Endothelial cell of umbilical vein (primary cell): ENCODE measurements around the gene DYNC1H1. TPM values are rescaled to one million over a fixed set of nuclear protein-coding genes. Genes with fewer than 3 reads are reported as not detected.
"Not testable (repeated sequence)": the region's sequence is repeated elsewhere in the genome, so short reads cannot be mapped to it uniquely, and the experiment has no call there.

Experiments
- BruUV-seq: library from RNA; stranded (reverse); fragments of 400-500 nt; replicated peaks from 2 replicates; lab custom pipeline; 2021; lab: Mats Ljungman, UMichigan
- CTCF ChIA-PET: fragments of 300-600, 350-600 bp; sonication (Branson Sonifier 250); formaldehyde crosslinking; loops from one replicate; lab custom pipeline; 2021; ENCODE audit warnings: antibody characterized with exemption, inconsistent platforms; lab: Charles Lee
- POLR2A ChIA-PET: fragments of 300-600, 350-600 bp; sonication (Branson Sonifier 250); formaldehyde crosslinking; loops from one replicate; lab custom pipeline; 2021; ENCODE audit warnings: antibody characterized with exemption, inconsistent platforms; lab: Charles Lee
- DNase-seq: peaks from one replicate; pipeline ENCODE4 v3.0.0-alpha.2; 2011; ENCODE audit warnings: low read depth, low spot score
- FAIRE-seq: peaks from 2 replicates; lab custom pipeline; 2011; peaks lifted over from hg19 to GRCh38; lab: Jason Lieb, UNC
- H2AFZ ChIP-seq: 2 replicates; pipeline ENCODE4 v1.6.0; 2012; ENCODE audit warnings: low read depth, low read length, control low read depth, inconsistent platforms
- H3K27ac ChIP-seq: 2 replicates; pipeline ENCODE4 v1.5.1; 2011; ENCODE audit warnings: low read depth, mild to moderate bottlenecking, control low read depth, low read length, moderate library complexity; ENCODE audit not compliant: insufficient read depth
- H3K27me3 ChIP-seq, 2 experiments: 2 replicates each; pipeline versions ENCODE4 v1.6.0 to v1.6.1; 2011; ENCODE audit warnings: low read length in 2 of 2, mixed read lengths in 1 of 2; ENCODE audit not compliant: control insufficient read depth in 2 of 2, insufficient read depth in 2 of 2
- H3K36me3 ChIP-seq, 2 experiments: 2 replicates in 1 of 2; 3 replicates in 1 of 2; pipeline ENCODE4 v1.5.1; 2011; ENCODE audit warnings: low read length in 2 of 2, mild to moderate bottlenecking in 1 of 2, moderate library complexity in 1 of 2; ENCODE audit not compliant: control insufficient read depth in 2 of 2, insufficient read depth in 2 of 2; ENCODE audit errors: extremely low read depth in 1 of 2
- H3K4me1 ChIP-seq: 3 replicates; pipeline ENCODE4 v1.5.1; 2011; ENCODE audit warnings: mild to moderate bottlenecking, low read length; ENCODE audit not compliant: control insufficient read depth, insufficient read depth; ENCODE audit errors: extremely low read depth
- H3K4me2 ChIP-seq: 2 replicates; pipeline ENCODE4 v1.6.1; 2011; ENCODE audit warnings: low read length, control low read depth, mixed read lengths; ENCODE audit not compliant: insufficient read depth
- H3K4me3 ChIP-seq, 3 experiments: fragments of 200-600 bp in 1 of 3; sonication (generic), shearing (Covaris generic) in 1 of 3; replicated peaks in 1 of 3; 2 replicates each; pipeline ENCODE4 v1.5.1; 2011 to 2016; ENCODE audit warnings: control low read depth in 3 of 3, low read length in 3 of 3, mild to moderate bottlenecking in 2 of 3, inconsistent platforms in 1 of 3, low read depth in 1 of 3, moderate library complexity in 1 of 3; ENCODE audit not compliant: insufficient read depth in 1 of 3
- H3K79me2 ChIP-seq: 2 replicates; pipeline ENCODE4 v1.6.0; 2012; ENCODE audit warnings: low read length, inconsistent platforms; ENCODE audit not compliant: control insufficient read depth, insufficient read depth
- H3K9ac ChIP-seq: replicated peaks from 2 replicates; pipeline ENCODE3; 2011; ENCODE audit warnings: low read length, control low read depth; ENCODE audit not compliant: insufficient read depth; ENCODE audit errors: extremely low read depth
- H3K9me1 ChIP-seq: replicated peaks from 3 replicates; pipeline ENCODE4 v1.6.0; 2011; ENCODE audit warnings: mild to moderate bottlenecking, low read length; ENCODE audit not compliant: control insufficient read depth, insufficient read depth; ENCODE audit errors: extremely low read depth
- H3K9me3 ChIP-seq: replicated peaks from 2 replicates; pipeline ENCODE4 v1.5.1; 2012; ENCODE audit warnings: low read length, inconsistent platforms; ENCODE audit not compliant: control insufficient read depth, insufficient read depth
- H4K20me1 ChIP-seq: replicated peaks from 2 replicates; pipeline ENCODE3; 2011; ENCODE audit warnings: mild to moderate bottlenecking, low read length; ENCODE audit not compliant: control insufficient read depth, insufficient read depth; ENCODE audit errors: extremely low read depth
- EZH2 ChIP-seq: IDR thresholded peaks from 2 replicates; pipeline ENCODE4 v1.6.1; 2012; ENCODE audit warnings: borderline replicate concordance, low read depth, mild to moderate bottlenecking, moderate library complexity, low read length, inconsistent platforms; ENCODE audit not compliant: severe bottlenecking
- FOS ChIP-seq: IDR thresholded peaks from 2 replicates; pipeline ENCODE4 v1.6.1; 2011; ENCODE audit warnings: mild to moderate bottlenecking, low read length, moderate library complexity, borderline replicate concordance; ENCODE audit not compliant: insufficient read depth
- GATA2 ChIP-seq: IDR thresholded peaks from 2 replicates; pipeline ENCODE4 v1.7.0; 2011; ENCODE audit warnings: low read depth, mild to moderate bottlenecking, moderate library complexity, mixed read lengths, low read length; ENCODE audit not compliant: insufficient read length, insufficient read depth
- JUN ChIP-seq: IDR thresholded peaks from 2 replicates; pipeline ENCODE4 v1.6.1; 2011; ENCODE audit warnings: borderline replicate concordance, low read depth; ENCODE audit not compliant: insufficient read length, insufficient read depth
- MYC ChIP-seq: IDR thresholded peaks from one replicate; pipeline ENCODE4 v1.6.1; 2011; ENCODE audit warnings: mild to moderate bottlenecking, low read depth, low read length
- POLR2A ChIP-seq: IDR thresholded peaks from 2 replicates; pipeline ENCODE4 v1.6.1; 2012; ENCODE audit warnings: low read depth, mild to moderate bottlenecking, control low read depth, low read length
- POLR2AphosphoS5 ChIP-seq: IDR thresholded peaks from 2 replicates; pipeline ENCODE4 v1.6.1; 2012; ENCODE audit warnings: low read depth, mild to moderate bottlenecking, control low read depth, low read length, moderate library complexity; ENCODE audit not compliant: insufficient read depth
- dilution Hi-C: fragments of 300-500 bp; cut with MboI; formaldehyde crosslinking; loops from one replicate; pipeline ENCODE4 v1.15.0; 2019; ENCODE audit warnings: low sequenced_read_pairs; ENCODE audit not compliant: extremely low pct_ligation_motif_present
- intact Hi-C: fragments of 100-400 bp; cut with micrococcal nuclease; formaldehyde crosslinking; loops from one replicate; pipeline ENCODE4 v1.10.0; 2022
- polyA plus RNA-seq, 4 experiments: library from polyadenylated mRNA; depleted of rRNA in 3 of 4; stranded (reverse) in 3 of 4; unstranded in 1 of 4; fragments of >200 nt; gene quantifications; 2 replicates each; pipeline versions ENCODE4 v1.2.1 to v1.2.3, GENCODE V29; 2011 to 2012; ENCODE audit warnings: missing spikeins in 1 of 4
- total RNA-seq: library from RNA; stranded (reverse); gene quantifications from 2 replicates; pipeline ENCODE4 v1.2.3, GENCODE V29; 2021
- TF ChIP-seq, protein P1 (sequence below): IDR thresholded peaks from 2 replicates; pipeline ENCODE4 v1.6.1; 2011; ENCODE audit not compliant: insufficient read depth, insufficient read length
- TF ChIP-seq, protein P2 (sequence below), 2 donors: IDR thresholded peaks; 1 replicate in 1 of 2; 2 replicates in 1 of 2; pipeline ENCODE4 v1.5.1; 2011; ENCODE audit warnings: low read length in 2 of 2, mild to moderate bottlenecking in 2 of 2, moderate library complexity in 2 of 2, control low read depth in 1 of 2, inconsistent platforms in 1 of 2, low read depth in 1 of 2; ENCODE audit not compliant: insufficient read depth in 1 of 2; ENCODE audit errors: extremely low read depth in 1 of 2

The DYNC1H1 gene
- total and polyA plus RNA-seq, 2 donors (not counting 3 experiments of a cell fraction or from before 2014, with no cell fraction given) = 254 to 648 TPM

DNA sequence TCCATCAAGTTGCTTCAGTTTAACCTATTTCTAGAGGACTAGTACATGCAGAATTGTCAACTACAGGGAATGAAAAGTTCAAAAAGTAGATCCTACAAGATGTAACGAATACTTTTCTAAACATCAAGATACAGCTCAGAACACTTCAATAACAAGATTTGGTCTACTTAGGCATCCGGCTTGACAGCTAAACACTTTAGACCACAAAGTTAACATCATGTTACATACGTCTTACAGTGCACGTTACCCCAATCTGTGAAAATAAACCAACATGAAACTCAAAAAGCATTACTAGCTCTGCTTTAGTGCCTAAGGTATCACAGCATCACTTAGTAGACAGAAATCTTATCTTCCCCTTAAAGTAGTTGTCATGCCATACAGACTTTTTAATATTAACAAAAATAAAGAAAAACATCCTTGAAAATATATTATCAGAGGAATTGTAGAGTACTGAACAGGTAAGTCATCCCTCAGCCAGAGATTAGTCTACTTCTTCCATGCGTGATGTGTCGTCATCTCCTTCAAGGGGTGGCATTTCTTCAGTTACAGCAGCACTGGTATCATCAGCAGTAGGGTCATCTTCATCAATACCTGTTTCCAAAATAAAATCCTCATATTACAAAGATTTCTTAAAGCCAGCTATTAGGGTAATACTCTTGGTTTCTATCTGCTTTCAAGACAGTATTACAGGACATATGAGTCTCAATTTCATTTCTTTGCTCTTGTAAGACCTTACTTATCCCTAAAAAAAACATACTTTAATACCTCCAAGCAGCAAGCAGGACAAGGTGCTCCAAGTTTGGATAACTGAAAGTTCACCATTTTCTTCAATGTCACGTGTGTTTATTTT lies 117.1 kb downstream of the DYNC1H1 start:
- DNase-seq (no peak), FAIRE-seq (no peak)
- peaks cover 48% of the 10 kb centered on the region for H3K79me2 ChIP-seq
- no peak overlapping the region for H3K9ac ChIP-seq
- no peaks in the 10 kb centered on the region for H3K27me3 ChIP-seq
- H3K9me3 ChIP-seq = no peaks in the 10 kb centered on the region
- H3K36me3 ChIP-seq = peaks cover 29 to 39% of the 10 kb centered on the region in 2 experiments
- intact Hi-C loops (no loop called here), dilution Hi-C loops (no loop called here)
- TF ChIP-seq MYC = no peak
- no peak for TF ChIP-seq GATA2
- TF ChIP-seq JUN = no peak
- no peak for TF ChIP-seq FOS
- TF ChIP-seq POLR2AphosphoS5 = no peak
- TF ChIP-seq EZH2 = no peak
- TF ChIP-seq, protein P1, sequence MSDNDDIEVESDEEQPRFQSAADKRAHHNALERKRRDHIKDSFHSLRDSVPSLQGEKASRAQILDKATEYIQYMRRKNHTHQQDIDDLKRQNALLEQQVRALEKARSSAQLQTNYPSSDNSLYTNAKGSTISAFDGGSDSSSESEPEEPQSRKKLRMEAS = no peak
- TF ChIP-seq POLR2A = no peak
- TF ChIP-seq, protein P2, sequence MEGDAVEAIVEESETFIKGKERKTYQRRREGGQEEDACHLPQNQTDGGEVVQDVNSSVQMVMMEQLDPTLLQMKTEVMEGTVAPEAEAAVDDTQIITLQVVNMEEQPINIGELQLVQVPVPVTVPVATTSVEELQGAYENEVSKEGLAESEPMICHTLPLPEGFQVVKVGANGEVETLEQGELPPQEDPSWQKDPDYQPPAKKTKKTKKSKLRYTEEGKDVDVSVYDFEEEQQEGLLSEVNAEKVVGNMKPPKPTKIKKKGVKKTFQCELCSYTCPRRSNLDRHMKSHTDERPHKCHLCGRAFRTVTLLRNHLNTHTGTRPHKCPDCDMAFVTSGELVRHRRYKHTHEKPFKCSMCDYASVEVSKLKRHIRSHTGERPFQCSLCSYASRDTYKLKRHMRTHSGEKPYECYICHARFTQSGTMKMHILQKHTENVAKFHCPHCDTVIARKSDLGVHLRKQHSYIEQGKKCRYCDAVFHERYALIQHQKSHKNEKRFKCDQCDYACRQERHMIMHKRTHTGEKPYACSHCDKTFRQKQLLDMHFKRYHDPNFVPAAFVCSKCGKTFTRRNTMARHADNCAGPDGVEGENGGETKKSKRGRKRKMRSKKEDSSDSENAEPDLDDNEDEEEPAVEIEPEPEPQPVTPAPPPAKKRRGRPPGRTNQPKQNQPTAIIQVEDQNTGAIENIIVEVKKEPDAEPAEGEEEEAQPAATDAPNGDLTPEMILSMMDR (IDR thresholded peaks at IDR 0.05; ENCODE audit: extremely low read depth in 1 of 2, insufficient read depth in 1 of 2, low read depth in 1 of 2, low read length in 2 of 2) = no peak
- peaks cover 5% of the 10 kb centered on the region for H4K20me1 ChIP-seq
- BruUV-seq = no TSS peak
- H3K27ac ChIP-seq = no peak overlapping the region
- POLR2A ChIA-PET = no interaction called here
- H3K9me1 ChIP-seq = no peaks in the 10 kb centered on the region
- H3K4me3 ChIP-seq = no peak overlapping the region
- H3K4me1 ChIP-seq = peaks cover 27% of the 10 kb centered on the region
- CTCF ChIA-PET = no interaction called here
- H3K4me2 ChIP-seq = no peak overlapping the region
- H2AFZ ChIP-seq = no peak overlapping the region

DNA sequence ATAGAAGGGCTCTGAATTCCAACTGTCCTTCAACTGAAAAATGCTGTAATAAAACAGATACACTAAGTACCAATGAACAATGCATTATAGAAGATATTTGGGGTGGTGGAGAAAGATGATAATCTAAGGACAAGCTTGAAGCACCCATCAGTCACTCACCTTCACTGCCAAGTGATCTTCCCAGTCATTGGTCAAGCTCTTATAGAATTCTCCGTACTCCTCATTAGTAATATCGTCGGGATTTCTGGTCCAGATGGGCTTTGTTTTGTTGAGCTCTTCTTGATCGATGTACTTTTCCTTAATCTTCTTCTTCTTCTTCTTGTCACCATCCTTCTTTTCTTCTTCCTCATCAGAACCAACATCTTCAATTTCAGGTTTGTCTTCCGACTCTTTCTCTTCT lies 120.1 kb downstream of the DYNC1H1 start:
- H3K4me3 ChIP-seq = peak overlapping the region in 1 of 3 experiments; percentile 96

More for the DNA sequence above, 120.1 kb downstream of the DYNC1H1 start:
- H3K27me3 ChIP-seq, BruUV-seq, H2AFZ ChIP-seq, POLR2A ChIA-PET, DNase-seq, intact Hi-C loops, dilution Hi-C loops, H3K9me3 ChIP-seq, H3K9me1 ChIP-seq, H4K20me1 ChIP-seq, H3K27ac ChIP-seq, FAIRE-seq: not testable (repeated sequence)
- Histone ChIP-seq H3K9ac (peak overlapping the region; percentile 45), H3K4me1 (peaks cover 40% of the 10 kb centered on the region), H3K4me2 (peak overlapping the region; percentile 72), H3K79me2 (peaks cover 53% of the 10 kb centered on the region), H3K36me3 (peaks cover 26 to 36% of the 10 kb centered on the region in 2 experiments)
- CTCF ChIA-PET = interaction anchor here (1.1 to 1.5 kb wide), 2 partner anchors 8 to 12 kb away, joined by 3 to 6 read pairs; no protein-coding TSS in a partner anchor
